NCI-H2196 treated with DMSO at 0.1 percent for 48 hours (cell line): ENCODE results near the gene RPLP1.
A peak's percentile ranks its signal among the peaks of the same experiment; 100 is the strongest.
"Not testable (repeated sequence)": the region's sequence is repeated elsewhere in the genome, so short reads cannot be mapped to it uniquely, and the experiment has no call there.

ENCODE experiments used
- DNase-seq: peaks from one replicate; lab custom pipeline; 2025; ENCODE audit not compliant: unreplicated experiment; lab: John Stamatoyannopoulos, UW

Gene RPLP1

DNA sequence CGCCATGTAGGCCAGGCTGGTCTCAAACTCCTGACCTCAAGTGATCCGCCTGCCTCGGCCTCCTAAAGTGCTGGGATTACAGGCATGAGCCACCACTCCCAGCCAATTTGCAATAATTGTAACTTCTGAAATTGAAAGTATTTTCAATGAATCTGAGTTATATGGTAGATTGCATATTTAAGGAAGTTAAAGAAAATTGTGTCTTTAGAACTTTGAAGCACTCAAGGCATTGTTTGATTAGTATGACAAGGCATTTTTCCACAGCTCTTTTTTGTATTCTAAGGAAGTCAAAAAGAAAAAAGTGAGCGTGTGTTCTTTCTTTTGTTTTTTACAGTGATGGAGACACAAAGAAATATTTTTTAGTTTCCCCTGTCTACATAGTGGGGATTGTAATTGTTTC, 15.7 kb upstream of the RPLP1 start:
- no peak for DNase-seq

DNA sequence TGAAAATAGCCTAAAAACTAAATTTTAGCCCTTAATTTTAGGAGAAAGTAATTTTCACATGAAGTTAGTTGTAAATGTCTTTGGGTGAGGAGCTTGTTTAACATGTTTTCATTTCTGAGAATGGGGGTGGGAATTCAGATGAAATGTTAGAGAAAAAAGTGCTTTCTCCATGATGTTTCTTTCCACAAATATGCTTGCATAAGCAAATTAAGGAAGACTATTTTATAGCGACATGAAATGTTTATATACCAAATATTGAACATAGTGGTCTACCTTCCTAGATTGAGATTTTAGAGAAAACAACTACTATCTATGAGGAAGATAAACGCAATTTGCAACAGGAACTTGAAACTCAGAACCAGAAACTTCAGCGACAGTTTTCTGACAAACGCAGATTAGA, 13.0 kb upstream of the RPLP1 start:
- no peak for DNase-seq

GRCh38 chr15:69443032-69443611, 9.5 kb upstream of the RPLP1 start:
- no peak for DNase-seq

GRCh38 chr15:69444686-69445085, 7.9 kb upstream of the RPLP1 start:
- no peak for DNase-seq

GRCh38 chr15:69446953-69447352, 5.7 kb upstream of the RPLP1 start:
- no peak for DNase-seq

GRCh38 chr15:69450221-69450620, 2.4 kb upstream of the RPLP1 start:
- DNase-seq = not testable (repeated sequence)

GRCh38 chr15:69450968-69451695, 1.5 kb upstream of the RPLP1 start:
- no peak for DNase-seq

DNA sequence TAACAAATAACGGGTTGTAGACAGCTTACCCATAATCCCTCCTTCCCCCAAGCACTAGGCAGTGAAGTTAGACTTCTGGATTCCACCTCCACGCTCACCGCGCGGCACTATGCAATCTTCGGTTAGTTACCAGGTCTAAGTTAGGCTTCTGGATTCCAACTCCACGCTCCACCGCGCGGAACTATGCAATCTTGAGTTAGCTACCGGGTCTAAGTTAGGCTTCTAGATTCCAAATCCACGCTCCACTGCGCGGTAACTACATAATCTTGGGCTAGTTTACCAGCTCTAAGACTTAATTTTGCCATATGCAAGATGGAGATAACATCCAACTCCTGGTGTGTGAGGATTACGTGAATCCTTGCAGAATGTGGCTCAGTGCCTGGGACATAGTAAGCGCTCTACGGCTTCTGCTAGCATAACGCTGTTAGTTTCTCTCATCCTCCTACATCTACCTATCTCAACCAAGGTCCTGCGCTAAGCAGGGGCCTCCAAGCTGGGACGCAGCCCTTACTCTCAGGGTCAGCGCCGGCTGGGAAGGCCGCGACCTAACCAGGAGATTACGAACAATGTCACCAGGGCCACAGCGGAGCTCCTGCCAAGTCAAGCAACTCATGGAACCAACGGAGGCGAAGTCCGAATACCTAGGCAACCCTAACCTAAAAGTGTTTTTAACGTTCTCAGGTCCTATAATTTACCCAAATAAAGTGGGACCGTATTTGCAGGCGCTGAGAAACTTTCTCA, 497 bp upstream of the RPLP1 start:
- no peak for DNase-seq

DNA sequence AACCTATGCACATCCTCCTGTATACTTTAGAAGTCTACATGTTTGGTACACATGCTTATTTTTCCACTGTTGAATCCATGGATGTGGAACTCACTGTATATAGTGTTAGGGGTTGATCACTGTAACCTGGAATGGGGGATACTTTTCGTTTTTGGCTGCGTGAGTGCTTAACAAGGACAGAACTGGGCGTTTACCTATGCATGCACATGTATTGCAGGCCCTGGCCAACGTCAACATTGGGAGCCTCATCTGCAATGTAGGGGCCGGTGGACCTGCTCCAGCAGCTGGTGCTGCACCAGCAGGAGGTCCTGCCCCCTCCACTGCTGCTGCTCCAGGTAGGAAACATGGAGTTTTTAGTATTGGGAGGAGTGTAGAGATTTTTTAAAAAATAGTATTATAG, 2.3 kb downstream of the RPLP1 start:
- no peak for DNase-seq

DNA sequence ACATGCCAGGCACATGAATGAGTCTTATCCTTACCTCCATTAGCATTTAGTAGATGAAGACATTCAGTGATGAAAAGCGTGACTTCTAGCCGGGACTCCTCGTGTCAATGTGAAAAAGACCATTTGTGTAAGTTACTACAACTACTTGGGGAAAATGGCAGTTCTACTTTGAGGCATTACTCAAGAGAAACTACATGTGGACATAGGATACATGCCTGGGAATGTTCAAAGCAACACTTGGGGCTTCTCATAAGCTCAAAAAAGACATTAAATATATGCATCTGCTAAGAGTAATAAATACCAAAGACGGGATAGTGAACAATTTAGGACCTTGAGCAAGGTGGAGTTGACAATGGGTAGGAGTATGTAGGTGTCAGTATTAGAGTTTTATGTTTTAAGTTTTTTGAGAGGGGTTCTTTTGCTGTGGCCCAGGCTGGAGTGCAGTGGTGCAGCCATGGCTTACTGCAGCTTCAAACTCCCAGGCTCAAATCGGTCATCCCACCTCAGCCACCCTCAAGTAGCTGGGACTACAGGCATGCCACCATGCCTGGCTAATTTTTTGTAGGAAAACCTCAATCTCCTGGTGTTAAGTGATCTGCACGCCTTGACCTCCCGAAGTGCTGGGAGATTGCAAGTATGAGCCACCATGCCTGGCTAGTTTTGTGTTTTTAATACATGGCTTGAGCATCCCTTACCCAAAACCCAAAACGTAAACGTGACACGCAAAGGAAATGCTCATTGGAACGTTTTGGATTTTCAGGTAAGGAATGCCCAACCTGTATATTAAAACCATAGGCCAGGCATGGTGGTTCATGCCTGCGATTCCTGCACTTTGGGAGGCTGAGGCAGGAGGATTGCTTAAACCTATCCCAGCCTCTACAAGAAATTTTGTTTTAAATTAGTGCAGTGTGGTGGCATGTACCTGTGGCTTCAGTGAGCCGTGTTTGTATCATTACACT, 3.9 kb downstream of the RPLP1 start:
- DNase-seq = no peak

DNA sequence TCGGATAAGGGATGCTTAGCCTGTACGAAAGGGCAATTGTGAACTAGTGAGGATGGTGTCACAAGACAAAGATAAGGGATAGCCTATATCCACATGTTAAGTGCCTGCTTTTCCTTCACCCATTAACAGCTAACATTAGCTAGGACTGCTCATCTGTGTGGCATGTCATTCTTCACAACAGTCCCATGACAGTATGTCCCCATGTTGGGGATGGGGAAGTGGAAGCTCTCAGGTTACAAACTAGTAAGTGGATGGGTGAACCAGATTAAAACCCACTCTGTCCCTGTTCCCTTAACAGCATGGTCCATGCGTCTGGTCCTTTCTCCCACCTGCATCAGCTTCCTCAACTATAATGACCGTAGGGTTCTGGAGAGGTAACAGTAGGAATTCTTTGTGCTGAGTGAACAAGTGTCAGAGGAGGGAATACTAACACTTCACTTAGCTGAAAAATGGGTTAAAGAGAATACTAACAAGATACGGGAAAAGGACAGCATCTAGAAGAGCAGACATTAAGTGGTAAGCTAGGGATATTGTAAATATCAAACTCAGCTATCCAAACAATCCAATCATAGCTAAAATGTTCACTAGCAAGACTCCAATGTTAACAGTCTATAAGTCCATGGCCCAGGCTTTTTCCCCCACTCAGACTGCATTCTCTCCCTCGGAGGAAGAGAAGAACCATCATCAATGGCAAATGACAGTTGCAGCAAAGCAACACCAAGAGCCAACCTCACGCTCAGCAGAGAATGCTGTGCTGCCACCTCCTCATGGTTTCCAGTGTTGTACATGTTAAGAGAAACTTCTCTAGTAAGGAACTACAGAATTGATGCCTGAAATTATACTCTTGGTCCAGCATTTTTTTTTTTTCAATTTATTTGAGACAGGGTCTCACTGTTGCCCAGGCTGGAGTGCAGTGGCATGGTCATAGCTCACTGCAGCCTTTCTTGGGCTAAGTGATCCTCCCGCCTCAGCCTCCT, 5.0 kb downstream of the RPLP1 start:
- DNase-seq = no peak

DNA sequence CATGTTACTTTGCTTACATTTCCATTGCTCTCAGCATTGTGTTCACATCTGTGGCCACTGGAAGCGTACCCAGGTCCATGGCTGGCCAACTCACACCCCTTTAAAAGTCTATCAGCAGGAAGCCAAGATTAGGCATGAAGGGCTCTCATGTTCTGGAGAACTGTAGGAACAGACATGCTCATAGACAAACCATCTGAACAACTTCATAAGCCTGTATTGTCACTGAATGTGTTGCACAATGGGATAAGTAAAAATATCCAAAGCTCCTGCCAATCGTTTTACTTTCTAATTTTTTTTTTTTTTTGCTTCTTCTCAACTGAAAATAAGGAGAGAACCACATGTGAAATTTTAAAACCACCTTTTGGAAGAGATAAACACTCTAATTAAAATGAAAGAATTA, 6.4 kb downstream of the RPLP1 start:
- DNase-seq = no peak

GRCh38 chr15:69460481-69460880, 7.9 kb downstream of the RPLP1 start:
- no peak for DNase-seq

GRCh38 chr15:69462030-69462492, 9.4 kb downstream of the RPLP1 start:
- no peak for DNase-seq

GRCh38 chr15:69462493-69463181, 10.0 kb downstream of the RPLP1 start:
- DNase-seq = peak; percentile 77

DNA sequence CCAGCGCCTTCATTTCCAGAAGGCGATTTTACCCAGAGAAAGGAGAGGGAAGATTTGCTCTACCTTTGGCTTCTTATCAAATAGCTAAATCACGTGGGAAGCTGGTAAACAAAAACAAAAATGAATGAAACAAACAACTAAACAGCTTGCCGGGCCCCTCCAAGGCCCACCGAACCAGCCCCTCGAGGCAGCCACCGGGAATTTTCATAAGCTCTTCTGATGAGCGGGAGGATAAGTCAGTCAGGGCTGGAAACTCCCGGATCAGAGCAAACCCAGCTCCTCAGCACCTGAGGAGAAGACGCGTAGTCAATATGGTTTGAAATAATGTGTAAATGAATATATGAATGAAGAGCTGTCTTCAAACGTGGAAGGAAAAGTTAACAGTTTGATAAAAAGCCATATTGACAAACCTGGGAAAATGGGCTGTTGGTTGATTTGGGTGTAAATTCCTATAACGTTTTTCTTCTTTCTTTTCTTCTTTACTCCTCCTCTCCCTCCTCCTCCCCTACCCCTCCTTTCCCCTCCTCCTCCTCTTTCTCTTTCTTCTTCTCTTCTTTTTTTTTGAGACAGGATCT, 10.7 kb downstream of the RPLP1 start:
- DNase-seq = no peak

DNA sequence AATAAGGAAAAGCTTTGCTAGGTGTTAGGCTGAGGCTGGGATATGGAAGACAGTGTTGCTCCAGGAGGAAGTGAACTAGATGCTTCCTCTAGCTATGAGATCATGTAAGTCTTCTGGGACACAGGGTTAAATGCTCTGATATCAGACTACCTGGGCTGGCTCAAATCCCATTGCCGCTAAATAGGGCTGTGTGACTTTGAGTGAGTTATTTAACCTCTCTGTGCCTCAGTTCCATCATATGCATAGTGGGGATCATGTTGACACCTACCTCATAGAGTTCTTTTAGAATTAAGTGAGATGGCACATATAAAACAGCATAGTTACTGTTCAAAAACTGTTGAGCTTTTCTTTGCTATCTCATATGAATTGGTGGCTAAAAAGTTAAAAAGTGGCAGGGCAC, 12.6 kb downstream of the RPLP1 start:
- no peak for DNase-seq

DNA sequence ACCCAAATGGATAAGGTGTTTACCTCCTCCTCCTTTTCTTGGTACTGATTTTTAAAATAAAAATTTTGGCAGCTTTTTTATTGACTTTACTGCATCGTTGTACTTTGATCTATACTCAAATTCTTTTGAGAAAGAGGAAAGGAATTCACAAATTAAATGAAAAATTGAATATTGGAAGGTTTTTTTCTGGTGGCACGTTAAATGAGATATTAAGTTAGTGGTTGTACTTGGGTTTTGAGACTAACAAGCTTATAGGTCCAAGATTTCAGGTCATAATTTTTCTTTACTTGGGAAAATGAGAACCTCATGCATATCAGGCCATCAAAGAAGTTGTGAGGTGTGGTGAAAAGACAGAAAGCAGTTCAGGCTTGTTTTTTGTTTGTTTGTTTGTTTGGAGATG, 14.1 kb downstream of the RPLP1 start:
- DNase-seq = no peak

DNA sequence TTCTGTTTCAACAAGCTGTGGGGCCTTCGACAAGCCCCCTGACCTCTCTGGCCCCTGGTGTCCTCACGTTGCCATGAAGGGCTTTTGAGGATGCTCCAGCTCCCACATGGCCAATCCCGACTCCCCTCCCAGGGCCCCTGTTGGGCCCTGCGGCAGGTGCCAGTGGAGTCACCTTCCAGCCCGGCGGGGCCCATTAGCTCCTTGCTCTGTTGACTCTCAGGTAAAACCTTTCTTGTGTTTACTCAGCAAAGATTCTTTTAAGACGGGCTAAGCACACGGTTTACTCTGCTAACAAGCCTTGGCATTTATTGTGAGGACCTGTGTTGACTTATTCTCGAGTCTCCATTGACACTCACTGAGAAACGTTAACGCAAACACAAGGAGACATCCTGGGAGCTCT, 15.0 kb downstream of the RPLP1 start:
- DNase-seq = no peak
